K562 (cell line): Measurements from ENCODE around the gene ZMPSTE24. TPM values are rescaled to one million over a fixed set of nuclear protein-coding genes. Genes with fewer than 3 reads are reported as not detected.

Experiments
- CTCF ChIP-seq, 3 experiments: IDR thresholded peaks in 2 of 3; conservative IDR thresholded peaks in 1 of 3; 2 replicates each; pipeline ENCODE4 v1.5.1; 2011 to 2012; ENCODE audit warnings: low read length in 3 of 3, mild to moderate bottlenecking in 3 of 3, control low read depth in 2 of 3, improper control_type of control experiment in 1 of 3, inconsistent platforms in 1 of 3, low read depth in 1 of 3, mixed read lengths in 1 of 3, moderate library complexity in 1 of 3; ENCODE audit not compliant: insufficient read depth in 2 of 3
- MAZ ChIP-seq, 2 experiments: fragments of 450-650 bp in 1 of 2; sonication (generic) in 1 of 2; formaldehyde crosslinking; IDR thresholded peaks in 1 of 2; conservative IDR thresholded peaks in 1 of 2; 2 replicates each; pipeline versions ENCODE4 v1.4.0 to v1.5.0; 2020; ENCODE audit warnings: mild to moderate bottlenecking in 1 of 2, missing genetic modification reagents in 1 of 2
- NFE2L1 ChIP-seq: fragments of 450-650 bp; IDR thresholded peaks from 2 replicates; pipeline ENCODE4 v1.6.1; 2016; ENCODE audit warnings: missing genetic modification characterization, low read depth, mild to moderate bottlenecking, missing compliant biosample characterization, moderate library complexity, borderline replicate concordance
- NKRF ChIP-seq: fragments of 450-650 bp; IDR thresholded peaks from 2 replicates; pipeline ENCODE4 v1.6.1; 2016; ENCODE audit warnings: borderline replicate concordance
- REST ChIP-seq, 2 experiments: fragments of 450-650 bp; formaldehyde crosslinking in 1 of 2; IDR thresholded peaks; 2 replicates each; pipeline versions ENCODE4 v1.4.0 to v1.6.1; 2014 to 2020; ENCODE audit warnings: mild to moderate bottlenecking in 2 of 2, borderline replicate concordance in 1 of 2, low read depth in 1 of 2
- SRF ChIP-seq, 2 experiments: fragments of 250-450, 450-650 bp in 1 of 2; sonication (Bioruptor Pico) in 1 of 2; sonication (generic) in 1 of 2; formaldehyde crosslinking; IDR thresholded peaks; 2 replicates each; pipeline versions ENCODE4 v1.5.0 to v1.5.1; 2020 to 2022; ENCODE audit warnings: mild to moderate bottlenecking in 1 of 2, missing genetic modification reagents in 1 of 2
- polyA plus RNA-seq, 8 experiments: library from polyadenylated mRNA; depleted of rRNA in 4 of 8; stranded (reverse) in 5 of 8; unstranded in 3 of 8; fragments of >200 nt; fragmentation: Nextera tagmentation in 2 of 8; fragmentation: Illumina TruSeq in 1 of 8; extraction: Ambion mirVana in 2 of 8; extraction: Trizol in 1 of 8; gene quantifications; 2 replicates each; pipeline versions ENCODE4 v1.2.1 to v1.2.3, GENCODE V29; 2011 to 2014; ENCODE audit warnings: inconsistent platforms in 1 of 8, missing spikeins in 1 of 8
- total RNA-seq, 7 experiments: library from RNA; depleted of rRNA in 6 of 7; stranded (reverse); fragments of >200 nt in 6 of 7; fragmentation: Illumina TruSeq in 2 of 7; extraction: Trizol in 2 of 7; gene quantifications; 2 replicates each; pipeline versions ENCODE4 v1.2.1 to v1.2.3, GENCODE V29; 2011 to 2021; ENCODE audit warnings: low replicate concordance in 1 of 7

ZMPSTE24 gene
- total and polyA plus RNA-seq, 9 of the 15 experiments (the other 6 are each of a cell fraction or from before 2014, with no cell fraction given), result 30.7 to 75.9 (median 64.3) TPM

GRCh38 chr1:40305451-40305850 lies 47.4 kb downstream of the ZMPSTE24 start (continued):
- TF ChIP-seq REST (IDR thresholded peaks at IDR 0.05; ENCODE audit: borderline replicate concordance) (peak; percentile 87), REST (CRISPR knock-in tag; IDR thresholded peaks at IDR 0.05; ENCODE audit: low read depth) (no peak), NKRF (no peak), CTCF (IDR thresholded peaks at IDR 0.05 in 2 of 3, conservative IDR thresholded peaks at IDR 0.05 in 1 of 3; ENCODE audit: insufficient read depth in 2 of 3, low read depth in 1 of 3, low read length in 3 of 3) (peak; percentile 74 to 78 (median 76)), NFE2L1 (tag) (no peak), SRF (CRISPR knock-in tag; IDR thresholded peaks at IDR 0.05) (peak in 1 of 2 experiments; percentile 35; a peak in 1 of 4 replicates), MAZ (CRISPR knock-in tag; conservative IDR thresholded peaks at IDR 0.05 in 1 of 2, IDR thresholded peaks at IDR 0.05 in 1 of 2) (peak in 1 of 2 experiments; percentile 41; a peak in 1 of 4 replicates)
